T-helper 9 cell (primary cell): ENCODE data around the gene MBD3L2.
"Not testable (repeated sequence)": the region's sequence is repeated elsewhere in the genome, so short reads cannot be mapped to it uniquely, and the experiment has no call there.

Experiments
- DNase-seq: peaks from one replicate; pipeline ENCODE4 v3.0.0-alpha.2; 2020

MBD3L2 gene

DNA sequence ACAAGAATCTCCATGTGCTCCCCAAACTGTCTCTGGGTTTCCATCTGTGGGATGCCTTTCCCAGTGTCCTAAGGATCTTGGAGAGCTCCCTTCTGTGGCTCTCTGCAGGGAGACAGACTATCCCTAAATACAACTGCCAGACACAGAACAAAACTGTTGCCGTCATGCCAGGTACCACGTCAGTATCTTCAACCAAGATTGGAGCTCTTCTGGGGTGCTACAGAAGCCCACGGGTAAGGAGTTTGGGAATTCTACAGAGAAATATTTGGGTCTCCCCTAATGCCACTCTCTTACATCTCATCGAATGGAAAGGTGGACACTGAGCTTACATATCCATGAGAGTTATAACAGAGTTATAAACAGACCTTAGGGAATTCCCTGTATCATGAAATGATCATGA is 14.2 kb downstream of the MBD3L2 start:
- DNase-seq, result no peak

DNA sequence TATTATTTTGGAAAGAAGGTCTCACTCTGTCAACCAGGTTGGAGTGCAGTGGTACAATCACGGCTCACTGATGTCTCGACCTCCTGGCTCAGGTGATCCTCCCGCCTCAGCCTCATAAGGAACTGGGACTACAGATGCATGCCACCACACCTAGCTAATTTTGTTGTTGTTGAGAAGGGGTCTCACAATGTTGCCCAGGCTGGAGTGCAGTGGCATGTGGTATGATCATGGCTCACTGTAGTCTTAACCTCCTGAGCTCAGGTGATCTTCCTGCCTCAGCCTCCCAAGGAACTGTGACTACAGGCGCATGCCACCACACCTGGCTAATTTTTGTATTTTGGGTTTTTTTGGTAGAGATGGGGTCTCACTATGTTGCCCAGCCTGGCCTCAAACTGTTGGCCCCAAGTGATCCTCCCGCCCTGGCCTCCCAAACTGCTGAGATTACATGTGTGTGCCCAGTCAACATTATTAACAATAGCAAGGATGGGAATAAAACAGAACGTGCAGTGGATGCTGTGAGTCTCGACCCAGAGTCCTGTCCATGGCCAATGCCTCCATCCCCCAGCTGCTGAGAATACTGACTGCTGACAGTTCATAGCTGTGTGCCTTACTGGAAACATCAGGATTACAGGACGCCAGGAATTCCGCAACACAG is 14.8 kb downstream of the MBD3L2 start:
- no peak for DNase-seq

DNA sequence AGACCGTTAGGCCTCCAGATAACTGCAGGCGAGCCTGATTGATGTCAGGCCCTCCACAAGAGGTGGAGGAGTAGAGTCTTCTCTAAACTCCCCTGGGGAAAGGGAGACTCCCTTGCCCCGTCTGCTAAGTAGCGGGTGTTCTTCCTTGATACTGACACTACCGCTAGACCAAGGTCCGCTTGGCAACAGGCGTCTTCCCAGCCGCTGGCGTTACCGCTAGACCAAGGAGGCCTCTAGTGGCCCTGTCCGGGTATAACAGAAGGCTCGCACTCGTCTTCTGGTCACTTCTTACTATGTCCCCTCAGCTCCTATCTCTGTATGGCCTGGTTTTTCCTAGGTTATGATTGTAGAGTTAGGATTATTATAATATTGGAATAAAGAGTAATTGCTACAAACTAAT is 18.0 kb downstream of the MBD3L2 start:
- DNase-seq, result not testable (repeated sequence)

DNA sequence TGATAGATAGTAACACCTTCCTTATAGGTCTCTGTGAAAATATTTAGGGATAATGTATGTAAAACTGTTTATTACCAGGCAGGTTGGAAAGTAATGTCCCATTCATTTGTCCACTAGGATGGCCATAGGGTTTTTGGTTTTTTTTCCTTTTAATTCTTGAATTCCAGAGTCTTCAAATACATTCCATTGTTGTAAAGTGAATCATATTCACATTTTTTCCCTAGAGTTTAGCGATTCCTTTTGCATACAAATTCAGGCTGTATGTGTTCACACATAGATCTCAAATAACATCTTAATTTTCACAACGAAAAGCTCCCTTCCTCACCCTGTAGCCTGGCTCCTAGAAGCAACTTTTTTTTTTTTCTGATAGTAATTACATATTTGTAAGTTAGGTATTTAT is 18.6 kb downstream of the MBD3L2 start:
- no peak for DNase-seq

GRCh38 chr19:7068599-7068998 is 19.5 kb downstream of the MBD3L2 start:
- no peak for DNase-seq

GRCh38 chr19:7069042-7069903 is 20.2 kb downstream of the MBD3L2 start, which contains the start of gene ZNF557:
Gene ZNF557, plus strand, starts transcription at chr19:7069703. Its CDS starts 5,372 bp downstream, at chr19:7075075.
- peak; percentile 99 for DNase-seq

- no peak for DNase-seq
Measured at GRCh38 chr19:7069904-7070226, 20.7 kb downstream of the MBD3L2 start.

- DNase-seq, result no peak
Measured at GRCh38 chr19:7072541-7072940, 23.4 kb downstream of the MBD3L2 start.

DNA sequence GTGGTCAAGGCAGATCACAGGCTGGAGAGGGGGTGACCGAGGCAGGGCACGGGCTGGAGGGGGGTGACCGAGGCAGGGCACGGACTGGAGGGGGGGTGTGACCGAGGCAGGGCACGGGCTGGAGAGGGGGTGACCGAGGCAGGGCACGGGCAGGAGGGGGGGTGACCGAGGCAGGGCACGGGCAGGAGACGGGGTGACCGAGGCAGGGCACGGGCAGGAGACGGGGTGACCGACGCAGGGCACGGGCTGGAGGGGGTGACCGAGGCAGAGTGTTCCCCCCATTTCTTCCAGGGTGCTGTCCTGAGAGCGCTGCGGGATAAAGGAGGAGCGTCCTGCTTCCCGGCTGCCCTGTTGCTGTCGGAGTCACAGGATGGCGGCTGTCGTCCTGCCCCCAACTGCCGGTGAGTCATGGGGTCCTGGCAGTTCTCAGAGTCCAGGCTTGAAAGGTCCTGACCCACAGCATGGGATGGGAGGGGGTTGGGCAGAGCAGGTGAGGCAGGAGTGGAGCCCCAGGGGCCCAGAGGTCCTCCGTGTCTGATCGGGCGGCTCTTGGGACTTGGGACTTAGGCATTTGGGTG is 25.7 kb downstream of the MBD3L2 start:
- DNase-seq, result no peak

DNA sequence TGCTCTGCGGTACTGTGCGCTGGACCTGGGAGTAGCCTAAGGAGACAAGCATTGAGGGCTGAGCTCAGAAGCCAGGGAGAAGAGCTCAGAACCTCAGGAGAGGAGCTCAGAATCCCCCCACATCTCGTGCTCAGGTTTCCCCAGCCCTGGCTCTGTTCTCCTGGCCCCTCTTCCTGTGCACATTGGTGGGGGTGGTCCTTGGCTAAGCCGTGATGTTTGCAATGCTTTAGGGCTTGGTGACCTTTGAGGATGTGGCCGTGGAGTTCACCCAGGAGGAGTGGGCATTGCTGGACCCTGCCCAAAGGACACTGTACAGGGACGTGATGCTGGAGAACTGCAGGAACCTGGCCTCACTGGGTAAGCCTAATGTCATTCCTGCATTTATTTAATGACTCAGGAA is 27.0 kb downstream of the MBD3L2 start:
- no peak for DNase-seq

GRCh38 chr19:7078008-7078407 is 28.9 kb downstream of the MBD3L2 start:
- no peak for DNase-seq

GRCh38 chr19:7083076-7083956 is 34.2 kb downstream of the MBD3L2 start:
- no peak for DNase-seq

DNA sequence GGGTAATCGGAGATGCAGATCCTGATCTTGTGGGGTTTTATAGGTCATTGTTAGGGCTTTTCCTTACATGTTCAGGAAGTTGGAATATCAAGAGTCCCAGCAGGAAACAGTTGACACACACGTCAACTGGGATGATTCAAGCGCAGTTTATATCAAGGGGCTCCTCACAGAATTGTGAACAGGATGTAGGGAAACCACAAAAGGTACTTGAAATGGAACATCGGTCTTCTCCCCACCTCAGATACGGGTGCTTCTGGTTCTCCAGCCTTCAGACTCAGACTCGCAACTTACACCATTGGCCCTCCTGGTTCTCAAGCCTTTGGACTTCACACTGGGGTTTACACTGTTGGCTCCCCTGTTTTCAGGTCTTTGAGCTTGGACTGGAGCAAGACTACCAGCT is 39.9 kb downstream of the MBD3L2 start:
- DNase-seq, result no peak

DNA sequence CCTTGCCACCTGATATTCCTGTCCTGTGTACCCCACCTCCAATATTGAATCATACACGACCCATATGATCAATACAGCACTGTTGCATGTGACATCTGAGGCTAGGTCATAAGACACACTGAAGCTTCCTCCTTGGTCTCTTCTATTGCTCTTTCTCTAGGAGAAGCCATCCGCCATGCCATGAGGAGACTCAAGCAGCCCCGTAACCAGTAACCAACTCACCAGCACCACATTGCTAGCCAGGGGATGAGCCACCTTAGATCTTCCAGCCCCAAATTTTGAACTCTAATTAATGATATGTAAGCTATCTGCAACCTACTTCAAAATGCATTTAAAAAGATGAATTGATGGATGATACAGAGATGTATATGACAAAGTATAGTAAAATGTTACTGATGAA is 49.0 kb downstream of the MBD3L2 start:
- no peak for DNase-seq

- DNase-seq, result peak; percentile 81
Measured at GRCh38 chr19:7098701-7099596, 49.8 kb downstream of the MBD3L2 start.

DNA sequence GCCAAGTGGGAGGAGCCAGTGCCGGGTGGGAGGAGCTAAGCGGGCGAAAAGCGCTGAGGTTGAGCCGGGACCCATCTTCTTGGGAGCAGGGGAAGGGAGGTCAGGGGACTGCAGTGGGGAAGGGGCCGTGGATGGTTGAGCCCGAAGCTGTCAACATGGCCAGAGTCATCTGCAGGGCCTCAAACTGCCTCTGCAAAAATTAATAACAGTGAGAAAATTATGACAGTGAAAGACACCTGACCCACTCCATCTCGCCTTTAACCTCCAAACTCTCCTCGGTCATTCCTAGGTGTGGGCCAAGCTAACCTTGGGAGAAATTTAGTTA is 50.4 kb downstream of the MBD3L2 start:
- no peak for DNase-seq
